SU-DHL-6 (cell line): ENCODE data around the gene IFT27.

Source experiments
- H2AFZ ChIP-seq: fragments of 200-600 bp; sonication (generic); 2 replicates; pipeline ENCODE4 v1.6.1; 2014; ENCODE audit warnings: low read depth, mild to moderate bottlenecking, moderate library complexity, mixed read lengths, antibody characterized with exemption, low read length; ENCODE audit not compliant: severe bottlenecking
- H3F3A ChIP-seq: fragments of 200-600 bp; shearing (Covaris generic); 2 replicates; pipeline ENCODE4 v1.6.0; 2016; ENCODE audit warnings: antibody characterized with exemption, mild to moderate bottlenecking; ENCODE audit not compliant: insufficient read depth
- H3K27ac ChIP-seq: fragments of 200-600 bp; sonication (generic); 2 replicates; pipeline ENCODE4 v1.5.1; 2016; ENCODE audit warnings: low read depth, mild to moderate bottlenecking, low read length, moderate library complexity, mixed read lengths
- H3K27me3 ChIP-seq: fragments of 200-600 bp; sonication (generic), shearing (Covaris generic); 2 replicates; pipeline ENCODE4 v1.6.0; 2014; ENCODE audit warnings: mild to moderate bottlenecking, low read length
- H3K36me3 ChIP-seq: fragments of 200-600 bp; sonication (generic); 2 replicates; pipeline ENCODE4 v1.6.1; 2014; ENCODE audit warnings: mild to moderate bottlenecking, low read length, mixed read lengths
- H3K4me2 ChIP-seq: fragments of 300-600, 200-600 bp; shearing (Covaris generic), sonication (generic); 2 replicates; pipeline ENCODE4 v1.6.0; 2014; ENCODE audit warnings: low read length, low read depth, mild to moderate bottlenecking; ENCODE audit not compliant: poor library complexity, severe bottlenecking
- H3K4me3 ChIP-seq: fragments of 200-600 bp; sonication (generic); 2 replicates; pipeline ENCODE4 v1.5.1; 2014; ENCODE audit warnings: antibody characterized with exemption, low read length, mild to moderate bottlenecking, mixed read lengths; ENCODE audit not compliant: insufficient read depth, poor library complexity, severe bottlenecking
- H3K79me2 ChIP-seq: fragments of 200-600 bp; sonication (generic); 2 replicates; pipeline ENCODE4 v1.6.1; 2014; ENCODE audit warnings: mild to moderate bottlenecking, low read length, moderate library complexity; ENCODE audit not compliant: insufficient read depth
- H3K9ac ChIP-seq: fragments of 200-600 bp; sonication (generic); 2 replicates; pipeline ENCODE4 v1.7.0; 2014; ENCODE audit warnings: mild to moderate bottlenecking, low read length
- H3K9me2 ChIP-seq: fragments of 200-600 bp; sonication (generic); replicated peaks from 2 replicates; pipeline ENCODE4 v1.6.1; 2014; ENCODE audit warnings: low read length; ENCODE audit not compliant: insufficient read depth
- H3K9me3 ChIP-seq: fragments of 200-600 bp; sonication (generic); 2 replicates; pipeline ENCODE4 v1.6.1; 2014; ENCODE audit warnings: low read length, mixed read lengths; ENCODE audit not compliant: insufficient read depth
- H4K20me1 ChIP-seq: fragments of 200-600 bp; sonication (generic); 2 replicates; pipeline ENCODE4 v1.6.1; 2014; ENCODE audit warnings: low read depth, mild to moderate bottlenecking, antibody characterized with exemption, low read length, moderate library complexity, mixed read lengths
- CTCF ChIP-seq: fragments of 200-600 bp; sonication (generic); IDR thresholded peaks from one replicate; pipeline ENCODE4 v1.5.1; 2017; ENCODE audit warnings: antibody characterized with exemption, mild to moderate bottlenecking, low read length, moderate library complexity; ENCODE audit not compliant: insufficient read depth, poor library complexity, severe bottlenecking
- EZH2phosphoT487 ChIP-seq: fragments of 200-600 bp; sonication (generic), shearing (Covaris generic); conservative IDR thresholded peaks from 2 replicates; pipeline ENCODE4 v1.6.1; 2018; ENCODE audit warnings: mild to moderate bottlenecking, antibody characterized with exemption, low read length, moderate library complexity, mixed read lengths

The IFT27 gene

GRCh38 chr22:36753120-36753802 lies 22.7 kb downstream of the IFT27 start:
- H4K20me1 ChIP-seq: no peaks in the 10 kb centered on the region
- H2AFZ ChIP-seq: no peak overlapping the region
- H3K27ac ChIP-seq: no peak overlapping the region
- no peaks in the 10 kb centered on the region for H3K27me3 ChIP-seq
- no peak overlapping the region for H3K4me3 ChIP-seq
- no peaks in the 10 kb centered on the region for H3K9me3 ChIP-seq
- no peak overlapping the region for H3K4me2 ChIP-seq
- H3K36me3 ChIP-seq: no peaks in the 10 kb centered on the region
- no peaks in the 10 kb centered on the region for H3F3A ChIP-seq
- TF ChIP-seq CTCF (no peak), EZH2phosphoT487 (no peak)
- H3K79me2 ChIP-seq: no peaks in the 10 kb centered on the region
- H3K9me2 ChIP-seq: no peaks in the 10 kb centered on the region
- H3K9ac ChIP-seq: no peak overlapping the region

GRCh38 chr22:36746375-36746970 lies 29.4 kb downstream of the IFT27 start:
- no peak overlapping the region for H3K27ac ChIP-seq

GRCh38 chr22:36745301-36745995 lies 30.5 kb downstream of the IFT27 start:
- no peak overlapping the region for H3K9ac ChIP-seq
- no peaks in the 10 kb centered on the region for H3F3A ChIP-seq
- TF ChIP-seq CTCF (no peak), EZH2phosphoT487 (no peak)
- no peak overlapping the region for H3K27ac ChIP-seq
- H3K79me2 ChIP-seq: no peaks in the 10 kb centered on the region
- H3K4me2 ChIP-seq: no peak overlapping the region
- no peaks in the 10 kb centered on the region for H3K36me3 ChIP-seq
- H3K27me3 ChIP-seq: no peaks in the 10 kb centered on the region
- H3K9me3 ChIP-seq: no peaks in the 10 kb centered on the region
- no peak overlapping the region for H2AFZ ChIP-seq
- H3K4me3 ChIP-seq: no peak overlapping the region
- no peaks in the 10 kb centered on the region for H3K9me2 ChIP-seq
- no peaks in the 10 kb centered on the region for H4K20me1 ChIP-seq

More at GRCh38 chr22:36746375-36746970, 29.4 kb downstream of the IFT27 start:
- no peaks in the 10 kb centered on the region for H4K20me1 ChIP-seq
- no peaks in the 10 kb centered on the region for H3K79me2 ChIP-seq
- no peaks in the 10 kb centered on the region for H3K9me2 ChIP-seq
- no peaks in the 10 kb centered on the region for H3K9me3 ChIP-seq
- no peak overlapping the region for H3K4me2 ChIP-seq
- H3K36me3 ChIP-seq: no peaks in the 10 kb centered on the region
- H3K9ac ChIP-seq: no peak overlapping the region
- no peaks in the 10 kb centered on the region for H3F3A ChIP-seq
- no peak overlapping the region for H2AFZ ChIP-seq
- TF ChIP-seq CTCF: no peak
- H3K27me3 ChIP-seq: no peaks in the 10 kb centered on the region
- no peak overlapping the region for H3K4me3 ChIP-seq
